HEK293T (cell line): Measurements from ENCODE around the gene HIRA.

Experiments used
- BHLHE40 ChIP-seq: fragments of 450-650 bp; IDR thresholded peaks from 2 replicates; pipeline ENCODE4 v1.6.1; 2016; ENCODE audit warnings: mild to moderate bottlenecking, moderate library complexity, borderline replicate concordance
- FOXM1 ChIP-seq: fragments of 450-650 bp; IDR thresholded peaks from 2 replicates; pipeline ENCODE4 v1.6.1; 2017; ENCODE audit warnings: mild to moderate bottlenecking, borderline replicate concordance
- NFRKB ChIP-seq: fragments of 450-650 bp; IDR thresholded peaks from 2 replicates; pipeline ENCODE4 v1.6.1; 2016; ENCODE audit warnings: mild to moderate bottlenecking, moderate library complexity
- ZNF384 ChIP-seq: fragments of 450-650 bp; IDR thresholded peaks from 2 replicates; pipeline ENCODE4 v1.6.1; 2016

- TF ChIP-seq BHLHE40 (no peak), NFRKB (no peak), FOXM1 (no peak), ZNF384 (no peak)
Observed at GRCh38 chr22:19477321-19478044, 46.0 kb upstream of the HIRA start.
